HEK293T (cell line): ENCODE results near the gene ATF7.

Experiments used
- CTCF ChIA-PET: fragments of 350-600 bp; formaldehyde crosslinking; extraction: SDS; loops from one replicate; lab custom pipeline; 2021; ENCODE audit warnings: antibody characterized with exemption, inconsistent platforms; lab: Yijun Ruan, JAX
- POLR2A ChIA-PET: fragments of 350-600 bp; formaldehyde crosslinking; extraction: SDS; loops from one replicate; lab custom pipeline; 2020; ENCODE audit warnings: antibody characterized with exemption, inconsistent platforms; lab: Yijun Ruan, JAX
- DNase-seq: peaks from one replicate; pipeline ENCODE4 v3.0.0; 2012; ENCODE audit warnings: mixed read lengths; ENCODE audit errors: extremely low spot score
- ARNT ChIP-seq: fragments of 450-650 bp; IDR thresholded peaks from 2 replicates; pipeline ENCODE4 v1.6.1; 2017; ENCODE audit warnings: mild to moderate bottlenecking
- BHLHE40 ChIP-seq: fragments of 450-650 bp; IDR thresholded peaks from 2 replicates; pipeline ENCODE4 v1.6.1; 2016; ENCODE audit warnings: mild to moderate bottlenecking, moderate library complexity, borderline replicate concordance
- CTBP1 ChIP-seq: fragments of 450-650 bp; IDR thresholded peaks from 2 replicates; pipeline ENCODE4 v1.6.1; 2016; ENCODE audit warnings: borderline replicate concordance
- ELF4 ChIP-seq: fragments of 450-650 bp; IDR thresholded peaks from 2 replicates; pipeline ENCODE4 v1.6.1; 2017; ENCODE audit warnings: antibody characterized with exemption
- FOXA1 ChIP-seq: fragments of 450-650 bp; IDR thresholded peaks from 2 replicates; pipeline ENCODE4 v1.6.1; 2016; ENCODE audit warnings: mild to moderate bottlenecking
- FOXK2 ChIP-seq: fragments of 450-650 bp; IDR thresholded peaks from 2 replicates; pipeline ENCODE4 v1.6.1; 2016; ENCODE audit warnings: mild to moderate bottlenecking
- FOXM1 ChIP-seq: fragments of 450-650 bp; IDR thresholded peaks from 2 replicates; pipeline ENCODE4 v1.6.1; 2017; ENCODE audit warnings: mild to moderate bottlenecking, borderline replicate concordance
- HDGF ChIP-seq: fragments of 450-650 bp; IDR thresholded peaks from 2 replicates; pipeline ENCODE4 v1.6.1; 2017; ENCODE audit warnings: antibody characterized with exemption, borderline replicate concordance
- L3MBTL2 ChIP-seq: fragments of 450-650 bp; conservative IDR thresholded peaks from 2 replicates; pipeline ENCODE4 v1.6.1; 2016; ENCODE audit warnings: mild to moderate bottlenecking
- LEF1 ChIP-seq: fragments of 450-650 bp; IDR thresholded peaks from 2 replicates; pipeline ENCODE4 v1.6.1; 2017; ENCODE audit warnings: mild to moderate bottlenecking, borderline replicate concordance
- NFRKB ChIP-seq: fragments of 450-650 bp; IDR thresholded peaks from 2 replicates; pipeline ENCODE4 v1.6.1; 2016; ENCODE audit warnings: mild to moderate bottlenecking, moderate library complexity
- PKNOX1 ChIP-seq: fragments of 450-650 bp; IDR thresholded peaks from 2 replicates; pipeline ENCODE4 v1.6.1; 2016
- SP1 ChIP-seq: fragments of 450-650 bp; IDR thresholded peaks from 2 replicates; pipeline ENCODE4 v1.6.1; 2017
- SUZ12 ChIP-seq: fragments of 450-650 bp; IDR thresholded peaks from 2 replicates; pipeline ENCODE4 v1.6.1; 2016; ENCODE audit warnings: mild to moderate bottlenecking
- TARDBP ChIP-seq: fragments of 450-650 bp; IDR thresholded peaks from 2 replicates; pipeline ENCODE4 v1.6.1; 2016
- ZNF384 ChIP-seq: fragments of 450-650 bp; IDR thresholded peaks from 2 replicates; pipeline ENCODE4 v1.6.1; 2016

The ATF7 gene

GRCh38 chr12:53593707-53594106 lies 32.5 kb downstream of the ATF7 start:
- no peak for TF ChIP-seq L3MBTL2
- no peak for TF ChIP-seq TARDBP
- TF ChIP-seq NFRKB = no peak
- TF ChIP-seq PKNOX1 = no peak
- TF ChIP-seq BHLHE40 = no peak
- no peak for TF ChIP-seq CTBP1
- no peak for TF ChIP-seq FOXK2
- no peak for TF ChIP-seq SUZ12
- TF ChIP-seq LEF1 = no peak
- no peak for TF ChIP-seq ELF4
- TF ChIP-seq ARNT = no peak
- no peak for TF ChIP-seq FOXM1
- no peak for TF ChIP-seq FOXA1
- TF ChIP-seq HDGF = no peak
- TF ChIP-seq SP1 = no peak
- no peak for TF ChIP-seq ZNF384
- ChIA-PET CTCF (interaction anchor here (0.6 to 0.7 kb wide), 3 partner anchors 8 to 457 kb away, joined by 3 to 4 read pairs (median 3); no protein-coding TSS in a partner anchor), POLR2A (interaction anchor here (1.2 kb wide), 1 partner anchor 33 kb away, joined by 3 read pairs; no protein-coding TSS in a partner anchor)
- no peak for DNase-seq

- ChIA-PET POLR2A (interaction anchor here (1.2 to 1.7 kb wide), 2 partner anchors 34 to 83 kb away, joined by 3 to 7 read pairs; partner anchors contain the start of gene ATP5MC2), CTCF (interaction anchor here (0.6 to 1.1 kb wide), 4 partner anchors 9 to 457 kb away, joined by 3 to 4 read pairs (median 3); no protein-coding TSS in a partner anchor)
Measured at GRCh38 chr12:53593031-53593430, 33.2 kb downstream of the ATF7 start.

GRCh38 chr12:53592426-53592825 lies 33.8 kb downstream of the ATF7 start:
- no peak for DNase-seq
- ChIA-PET POLR2A (interaction anchor here (1.3 to 1.7 kb wide), 2 partner anchors 14 to 83 kb away, joined by 3 to 7 read pairs; partner anchors contain the start of gene ATP5MC2), CTCF (interaction anchor here (1.1 kb wide), 1 partner anchor 9 kb away, joined by 3 read pairs; no protein-coding TSS in a partner anchor)
- TF ChIP-seq ARNT (no peak), FOXK2 (no peak), ZNF384 (no peak), HDGF (no peak)

More at GRCh38 chr12:53593031-53593430, 33.2 kb downstream of the ATF7 start:
- no peak for DNase-seq
- no peak for TF ChIP-seq TARDBP
- TF ChIP-seq ZNF384 = no peak
- TF ChIP-seq HDGF = no peak
- no peak for TF ChIP-seq FOXA1
- no peak for TF ChIP-seq NFRKB
- TF ChIP-seq FOXK2 = no peak
- no peak for TF ChIP-seq BHLHE40
- no peak for TF ChIP-seq L3MBTL2
- TF ChIP-seq PKNOX1 = no peak
- no peak for TF ChIP-seq CTBP1
- no peak for TF ChIP-seq ELF4
- TF ChIP-seq ARNT = no peak
- no peak for TF ChIP-seq SP1
- TF ChIP-seq LEF1 = no peak
- no peak for TF ChIP-seq FOXM1

GRCh38 chr12:53591301-53592206 lies 34.6 kb downstream of the ATF7 start:
- DNase-seq = no peak
- POLR2A ChIA-PET = interaction anchor here (1.3 to 1.7 kb wide), 2 partner anchors 13 to 84 kb away, joined by 3 to 7 read pairs; partner anchors contain the start of gene ATP5MC2

GRCh38 chr12:53590652-53591051 lies 35.5 kb downstream of the ATF7 start:
- ChIA-PET POLR2A (no interaction called here), CTCF (no interaction called here)
- DNase-seq = no peak
- no peak for TF ChIP-seq FOXK2
- TF ChIP-seq NFRKB = no peak
- no peak for TF ChIP-seq BHLHE40
- no peak for TF ChIP-seq CTBP1
- TF ChIP-seq ARNT = no peak
- no peak for TF ChIP-seq FOXM1
- no peak for TF ChIP-seq ZNF384
- no peak for TF ChIP-seq HDGF
- TF ChIP-seq SP1 = no peak

More at GRCh38 chr12:53591301-53592206, 34.6 kb downstream of the ATF7 start:
- CTCF ChIA-PET = interaction anchor here (1.1 kb wide), 1 partner anchor 10 kb away, joined by 3 read pairs; no protein-coding TSS in a partner anchor
- TF ChIP-seq ZNF384 (no peak), ELF4 (no peak)

GRCh38 chr12:53589915-53590314 lies 36.3 kb downstream of the ATF7 start:
- POLR2A ChIA-PET = no interaction called here
- TF ChIP-seq ELF4 (no peak), LEF1 (no peak), TARDBP (no peak), SUZ12 (no peak), PKNOX1 (no peak), NFRKB (no peak), FOXA1 (no peak), HDGF (no peak), FOXK2 (no peak), L3MBTL2 (no peak), ZNF384 (no peak), FOXM1 (no peak), BHLHE40 (no peak), SP1 (no peak), ARNT (no peak), CTBP1 (no peak)
- no peak for DNase-seq
- CTCF ChIA-PET = no interaction called here
